ENCODE measurements around the gene EVI5L. TPM values are rescaled to one million over a fixed set of nuclear protein-coding genes. Genes with fewer than 3 reads are reported as not detected.

Gene EVI5L
- total and polyA plus RNA-seq, 2 donors (not counting 3 experiments of a cell fraction or from before 2014, with no cell fraction given), result 11.9 to 13.5 TPM

GRCh38 chr19:7830823-7831222 lies 805 bp downstream of the EVI5L start:
- intact Hi-C loops (cut with micrococcal nuclease), result loop anchor here (5.0 kb wide), 2 partner anchors 41 to 264 kb away; partner anchors contain the start of gene PRR36
- no peaks in the 10 kb centered on the region for H3K79me2 ChIP-seq (ENCODE audit: control insufficient read depth, insufficient read depth, low read length)
- dilution Hi-C loops (cut with MboI; ENCODE audit: extremely low pct_ligation_motif_present, low sequenced_read_pairs), result no loop called here
- no peak for DNase-seq (ENCODE audit: low read depth, low spot score)
- no peaks in the 10 kb centered on the region for H3K36me3 ChIP-seq (ENCODE audit: control insufficient read depth in 2 of 2, extremely low read depth in 1 of 2, insufficient read depth in 2 of 2, low read length in 2 of 2)
- no peak overlapping the region for H3K27ac ChIP-seq (ENCODE audit: insufficient read depth, low read depth, low read length)
- H3K4me1 ChIP-seq (ENCODE audit: control insufficient read depth, extremely low read depth, insufficient read depth, low read length), result peaks cover 11% of the 10 kb centered on the region
- TSS peak; percentile 33 for BruUV-seq (replicated peaks)
- no peak for TF ChIP-seq GATA2 (IDR thresholded peaks at IDR 0.05; ENCODE audit: insufficient read depth, insufficient read length, low read depth, low read length)
- TF ChIP-seq MAX (IDR thresholded peaks at IDR 0.05; ENCODE audit: insufficient read depth, insufficient read length), result no peak
- TF ChIP-seq MYC (IDR thresholded peaks at IDR 0.05; ENCODE audit: low read depth, low read length), result no peak
- no peak for TF ChIP-seq FOS (IDR thresholded peaks at IDR 0.05; ENCODE audit: borderline replicate concordance, insufficient read depth, low read length)
- H2AFZ ChIP-seq (ENCODE audit: low read depth, low read length), result no peak overlapping the region
- peak overlapping the region in 1 of 3 experiments; percentile 89 for H3K4me3 ChIP-seq (replicated peaks in 1 of 3; ENCODE audit: insufficient read depth in 1 of 3, low read depth in 1 of 3, low read length in 3 of 3)
- H3K4me2 ChIP-seq (ENCODE audit: insufficient read depth, low read length), result no peak overlapping the region
- FAIRE-seq, result no peak
- no peak overlapping the region for H3K9ac ChIP-seq (replicated peaks; ENCODE audit: extremely low read depth, insufficient read depth, low read length)
- POLR2A ChIA-PET, result interaction anchor here (0.5 kb wide), 1 partner anchor 201 kb away, joined by 5 read pairs; the partner anchor contains the start of genes PET100 and XAB2
- no peaks in the 10 kb centered on the region for H3K9me3 ChIP-seq (replicated peaks; ENCODE audit: control insufficient read depth, insufficient read depth, low read length)
- CTCF ChIA-PET, result interaction anchor here (0.9 to 3.0 kb wide), 7 partner anchors 12 to 477 kb away, joined by 3 to 29 read pairs (median 7); no protein-coding TSS in a partner anchor
- no peaks in the 10 kb centered on the region for H3K9me1 ChIP-seq (replicated peaks; ENCODE audit: control insufficient read depth, extremely low read depth, insufficient read depth, low read length)
- H3K27me3 ChIP-seq (ENCODE audit: control insufficient read depth in 2 of 2, insufficient read depth in 2 of 2, low read length in 2 of 2), result peaks cover 0 to 3% of the 10 kb centered on the region in 2 experiments
- H4K20me1 ChIP-seq (replicated peaks; ENCODE audit: control insufficient read depth, extremely low read depth, insufficient read depth, low read length), result no peaks in the 10 kb centered on the region

GRCh38 chr19:7831452-7831851 lies 1.4 kb downstream of the EVI5L start:
- ChIA-PET CTCF (interaction anchor here (0.6 to 3.0 kb wide), 14 partner anchors 13 to 729 kb away, joined by 3 to 29 read pairs (median 4); partner anchors contain the start of gene TRAPPC5), POLR2A (no interaction called here)
- Histone ChIP-seq H3K4me3 (replicated peaks in 1 of 3; ENCODE audit: insufficient read depth in 1 of 3, low read depth in 1 of 3, low read length in 3 of 3) (no peak overlapping the region), H3K79me2 (ENCODE audit: control insufficient read depth, insufficient read depth, low read length) (no peaks in the 10 kb centered on the region), H3K27ac (ENCODE audit: insufficient read depth, low read depth, low read length) (no peak overlapping the region), H3K9ac (replicated peaks; ENCODE audit: extremely low read depth, insufficient read depth, low read length) (no peak overlapping the region), H3K4me1 (ENCODE audit: control insufficient read depth, extremely low read depth, insufficient read depth, low read length) (peaks cover 11% of the 10 kb centered on the region), H3K4me2 (ENCODE audit: insufficient read depth, low read length) (no peak overlapping the region), H2AFZ (ENCODE audit: low read depth, low read length) (no peak overlapping the region), H3K9me3 (replicated peaks; ENCODE audit: control insufficient read depth, insufficient read depth, low read length) (no peaks in the 10 kb centered on the region), H3K9me1 (replicated peaks; ENCODE audit: control insufficient read depth, extremely low read depth, insufficient read depth, low read length) (no peaks in the 10 kb centered on the region), H3K36me3 (ENCODE audit: control insufficient read depth in 2 of 2, extremely low read depth in 1 of 2, insufficient read depth in 2 of 2, low read length in 2 of 2) (no peaks in the 10 kb centered on the region), H3K27me3 (ENCODE audit: control insufficient read depth in 2 of 2, insufficient read depth in 2 of 2, low read length in 2 of 2) (peaks cover 0 to 3% of the 10 kb centered on the region in 2 experiments), H4K20me1 (replicated peaks; ENCODE audit: control insufficient read depth, extremely low read depth, insufficient read depth, low read length) (no peaks in the 10 kb centered on the region)
- peak; percentile 37 to 54 for TF ChIP-seq CTCF (IDR thresholded peaks at IDR 0.05; ENCODE audit: extremely low read depth in 1 of 2, insufficient read depth in 1 of 2, low read depth in 1 of 2, low read length in 2 of 2)
- TF ChIP-seq MAX (IDR thresholded peaks at IDR 0.05; ENCODE audit: insufficient read depth, insufficient read length), result no peak
- no peak for TF ChIP-seq POLR2AphosphoS5 (IDR thresholded peaks at IDR 0.05; ENCODE audit: insufficient read depth, low read depth, low read length)
- TF ChIP-seq MYC (IDR thresholded peaks at IDR 0.05; ENCODE audit: low read depth, low read length), result no peak
- TF ChIP-seq EZH2 (IDR thresholded peaks at IDR 0.05; ENCODE audit: borderline replicate concordance, low read depth, low read length, severe bottlenecking), result no peak
- no peak for TF ChIP-seq POLR2A (IDR thresholded peaks at IDR 0.05; ENCODE audit: low read depth, low read length)
- TF ChIP-seq FOS (IDR thresholded peaks at IDR 0.05; ENCODE audit: borderline replicate concordance, insufficient read depth, low read length), result no peak
- peak; percentile 28 for FAIRE-seq
- BruUV-seq (replicated peaks), result no TSS peak
- no peak for DNase-seq (ENCODE audit: low read depth, low spot score)
- intact Hi-C loops (cut with micrococcal nuclease) (loop anchor here (5.0 kb wide), 2 partner anchors 41 to 264 kb away; partner anchors contain the start of gene PRR36), dilution Hi-C loops (cut with MboI; ENCODE audit: extremely low pct_ligation_motif_present, low sequenced_read_pairs) (no loop called here)

All from endothelial cell of umbilical vein (primary cell).